ENCODE data around the gene ASIC1.

- no peak for TF ChIP-seq CTCF (IDR thresholded peaks at IDR 0.05)
- no peak for TF ChIP-seq POLR2A (IDR thresholded peaks at IDR 0.05)
These were observed 53.9 kb downstream of the ASIC1 start for GRCh38 chr12:50111395-50111692.
